ENCODE measurements around the gene PNKD.

Gene PNKD

GRCh38 chr2:218395826-218396687 lies 125.7 kb downstream of the PNKD start:
- peak; percentile 92 for DNase-seq (ENCODE audit: low spot score)
